Choroid plexus epithelial cell (primary cell): ENCODE measurements around the gene LARGE1.
"Not testable (repeated sequence)": the region's sequence is repeated elsewhere in the genome, so short reads cannot be mapped to it uniquely, and the experiment has no call there.

ENCODE experiments used
- DNase-seq: peaks from one replicate; pipeline ENCODE4 v3.0.0-alpha.2; 2010; ENCODE audit warnings: low read depth
- H3K4me3 ChIP-seq: 2 replicates; pipeline ENCODE4 v1.5.1; 2011; ENCODE audit warnings: low read depth, mild to moderate bottlenecking, control low read depth, low read length, moderate library complexity
- TF ChIP-seq, protein P1 (sequence below): conservative IDR thresholded peaks from 2 replicates; pipeline ENCODE4 v1.5.1; 2011; ENCODE audit warnings: low read depth, mild to moderate bottlenecking, control low read depth, inconsistent platforms, low read length, moderate library complexity

LARGE1 gene

DNA sequence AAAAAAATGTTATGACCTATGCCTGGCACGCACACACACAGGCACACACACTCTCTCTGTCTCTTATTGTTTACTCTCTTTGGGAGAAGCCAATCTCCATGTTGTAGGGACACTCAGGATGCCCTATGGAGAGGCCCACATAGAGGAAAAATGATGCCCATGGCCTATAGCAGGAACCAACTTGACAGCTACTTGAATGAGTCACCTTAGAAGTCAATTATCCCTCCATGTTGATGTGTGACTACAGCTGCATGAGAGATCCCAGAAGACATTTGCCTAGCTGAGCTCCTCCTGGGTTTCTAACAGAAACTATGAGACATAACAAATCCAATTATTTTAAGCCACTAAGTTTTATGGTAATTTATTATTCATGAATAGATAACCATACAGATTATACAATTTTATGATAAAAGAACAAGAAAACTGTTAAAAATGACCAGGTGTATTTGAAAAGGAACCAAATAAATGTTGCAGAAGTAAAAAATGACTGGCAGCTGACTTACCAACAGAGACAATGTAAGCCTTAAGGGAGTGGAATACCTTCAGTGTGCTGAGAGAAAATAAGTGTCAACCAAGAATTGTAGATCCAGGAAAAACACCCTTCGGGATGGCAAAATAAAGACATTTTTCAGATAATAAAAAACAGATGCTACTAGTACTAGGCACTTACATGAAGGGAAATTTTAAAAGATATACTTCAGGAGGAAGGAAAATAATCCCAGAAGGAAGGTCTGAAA is 458.4 kb downstream of the LARGE1 start:
- no peak for DNase-seq
- TF ChIP-seq, protein P1, sequence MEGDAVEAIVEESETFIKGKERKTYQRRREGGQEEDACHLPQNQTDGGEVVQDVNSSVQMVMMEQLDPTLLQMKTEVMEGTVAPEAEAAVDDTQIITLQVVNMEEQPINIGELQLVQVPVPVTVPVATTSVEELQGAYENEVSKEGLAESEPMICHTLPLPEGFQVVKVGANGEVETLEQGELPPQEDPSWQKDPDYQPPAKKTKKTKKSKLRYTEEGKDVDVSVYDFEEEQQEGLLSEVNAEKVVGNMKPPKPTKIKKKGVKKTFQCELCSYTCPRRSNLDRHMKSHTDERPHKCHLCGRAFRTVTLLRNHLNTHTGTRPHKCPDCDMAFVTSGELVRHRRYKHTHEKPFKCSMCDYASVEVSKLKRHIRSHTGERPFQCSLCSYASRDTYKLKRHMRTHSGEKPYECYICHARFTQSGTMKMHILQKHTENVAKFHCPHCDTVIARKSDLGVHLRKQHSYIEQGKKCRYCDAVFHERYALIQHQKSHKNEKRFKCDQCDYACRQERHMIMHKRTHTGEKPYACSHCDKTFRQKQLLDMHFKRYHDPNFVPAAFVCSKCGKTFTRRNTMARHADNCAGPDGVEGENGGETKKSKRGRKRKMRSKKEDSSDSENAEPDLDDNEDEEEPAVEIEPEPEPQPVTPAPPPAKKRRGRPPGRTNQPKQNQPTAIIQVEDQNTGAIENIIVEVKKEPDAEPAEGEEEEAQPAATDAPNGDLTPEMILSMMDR = no peak
- H3K4me3 ChIP-seq = no peak overlapping the region

GRCh38 chr22:33461245-33461644 is 459.0 kb downstream of the LARGE1 start:
- not testable (repeated sequence) for H3K4me3 ChIP-seq, DNase-seq

- DNase-seq = no peak
- TF ChIP-seq, protein P1 = no peak
- no peak overlapping the region for H3K4me3 ChIP-seq
Observed at GRCh38 chr22:33459137-33459536, 461.1 kb downstream of the LARGE1 start.

DNA sequence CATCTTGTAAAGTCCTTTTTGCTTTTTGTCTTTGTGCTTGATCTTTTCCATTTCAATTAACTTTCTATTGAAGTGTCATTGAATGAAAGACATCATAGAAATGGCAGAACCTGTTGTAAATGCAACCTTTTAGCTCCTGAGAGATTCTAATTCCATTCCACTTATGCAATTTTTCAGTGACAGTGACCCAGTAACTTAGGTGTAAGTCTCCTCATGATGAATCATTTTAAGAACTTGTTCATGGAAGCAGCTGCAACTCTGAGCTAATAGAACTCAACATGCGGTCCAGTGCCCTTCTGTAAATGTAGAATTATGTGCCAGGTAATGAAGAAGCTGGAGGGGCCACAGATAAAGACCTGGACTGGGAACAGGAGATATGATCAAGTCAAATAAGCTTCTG is 463.8 kb downstream of the LARGE1 start:
- TF ChIP-seq, protein P1 = no peak
- no peak for DNase-seq
- no peak overlapping the region for H3K4me3 ChIP-seq

- TF ChIP-seq, protein P1 = no peak
- H3K4me3 ChIP-seq = no peak overlapping the region
- DNase-seq = no peak
Observed at GRCh38 chr22:33455036-33455435, 465.2 kb downstream of the LARGE1 start.

DNA sequence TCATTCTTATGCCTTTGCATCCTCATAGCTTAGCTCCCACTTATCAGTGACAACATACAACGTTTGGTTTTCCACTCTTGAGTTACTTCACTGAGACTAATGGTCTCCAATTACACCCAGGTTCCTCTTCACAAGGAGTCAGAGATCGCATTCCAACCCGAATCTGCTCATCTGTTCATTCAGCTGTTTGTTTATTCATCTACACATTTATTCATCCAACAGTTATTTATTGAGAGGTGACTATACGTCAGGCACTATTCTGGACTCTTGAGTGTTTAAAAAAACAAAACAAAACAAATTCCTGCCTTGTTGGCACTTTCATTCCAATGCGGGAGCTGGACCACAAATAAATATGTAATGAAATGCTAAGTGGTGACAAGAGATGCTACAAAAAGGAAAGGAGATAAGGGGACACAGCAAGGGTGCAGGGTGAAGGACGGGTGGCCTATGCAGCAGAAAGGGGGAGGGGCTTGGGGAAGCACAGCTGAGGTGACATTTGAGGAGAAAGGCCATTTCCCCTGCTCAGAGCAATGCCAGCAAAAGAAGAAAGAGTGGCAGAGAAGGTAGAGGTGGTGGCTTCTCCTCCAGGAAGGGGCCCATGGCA is 468.3 kb downstream of the LARGE1 start:
- DNase-seq = peak; percentile 10
- no peak overlapping the region for H3K4me3 ChIP-seq
- TF ChIP-seq, protein P1 = no peak

DNA sequence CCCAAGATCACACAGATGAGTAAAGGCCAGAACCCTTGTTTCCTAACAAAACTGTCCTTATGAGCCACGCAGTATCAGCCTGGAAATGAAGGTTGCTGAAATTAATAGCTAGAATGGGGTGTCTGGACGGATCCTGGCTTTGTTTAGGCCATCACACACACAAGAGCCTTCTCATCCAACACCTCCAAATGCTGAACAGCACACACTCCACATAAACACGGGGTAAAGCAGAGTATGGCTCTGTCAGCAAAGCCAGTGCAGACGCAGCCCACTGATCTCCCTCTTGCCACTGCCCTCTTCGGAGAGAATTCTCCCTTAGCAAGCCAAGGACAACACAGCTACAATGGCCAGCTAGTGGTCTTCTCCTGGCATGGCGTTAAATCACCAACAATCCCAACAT is 469.5 kb downstream of the LARGE1 start:
- H3K4me3 ChIP-seq = no peak overlapping the region
- DNase-seq = no peak
- TF ChIP-seq, protein P1 = no peak
